SU-DHL-6 (cell line): ENCODE results near the gene FRMD4B.
"Not testable (repeated sequence)": the region's sequence is repeated elsewhere in the genome, so short reads cannot be mapped to it uniquely, and the experiment has no call there.

Source experiments
- CTCF ChIP-seq: fragments of 200-600 bp; sonication (generic); IDR thresholded peaks from one replicate; pipeline ENCODE4 v1.5.1; 2017; ENCODE audit warnings: antibody characterized with exemption, mild to moderate bottlenecking, low read length, moderate library complexity; ENCODE audit not compliant: insufficient read depth, poor library complexity, severe bottlenecking
- EZH2phosphoT487 ChIP-seq: fragments of 200-600 bp; sonication (generic), shearing (Covaris generic); conservative IDR thresholded peaks from 2 replicates; pipeline ENCODE4 v1.6.1; 2018; ENCODE audit warnings: mild to moderate bottlenecking, antibody characterized with exemption, low read length, moderate library complexity, mixed read lengths

- not testable (repeated sequence) for TF ChIP-seq CTCF, EZH2phosphoT487
These were observed 108.5 kb downstream of the FRMD4B start for GRCh38 chr3:69277403-69277802.
